ENCODE measurements around the gene B3GNT7.
"Not testable (repeated sequence)": the region's sequence is repeated elsewhere in the genome, so short reads cannot be mapped to it uniquely, and the experiment has no call there.

Gene B3GNT7

DNA sequence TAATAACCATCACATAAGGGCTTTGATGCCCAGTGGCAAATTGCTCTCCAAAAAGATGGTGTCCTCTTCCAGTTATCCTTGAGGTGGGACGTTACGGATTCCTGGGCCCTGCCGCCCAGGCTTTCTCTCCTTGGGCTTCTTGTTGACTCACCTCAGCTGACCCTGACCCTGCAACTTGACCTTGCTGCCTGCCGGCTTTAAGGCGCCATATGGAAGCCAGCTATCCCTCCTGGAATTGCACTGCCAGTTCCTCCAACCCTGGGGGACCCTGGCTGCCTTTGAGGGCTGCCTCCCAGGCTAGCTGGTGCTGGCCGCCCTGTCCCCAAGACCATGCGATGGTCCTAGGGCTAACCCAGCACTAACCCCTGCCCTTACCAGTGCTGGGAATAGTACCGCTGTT, 28.3 kb upstream of the B3GNT7 start:
- no peak for DNase-seq (ENCODE audit: low read depth)

DNA sequence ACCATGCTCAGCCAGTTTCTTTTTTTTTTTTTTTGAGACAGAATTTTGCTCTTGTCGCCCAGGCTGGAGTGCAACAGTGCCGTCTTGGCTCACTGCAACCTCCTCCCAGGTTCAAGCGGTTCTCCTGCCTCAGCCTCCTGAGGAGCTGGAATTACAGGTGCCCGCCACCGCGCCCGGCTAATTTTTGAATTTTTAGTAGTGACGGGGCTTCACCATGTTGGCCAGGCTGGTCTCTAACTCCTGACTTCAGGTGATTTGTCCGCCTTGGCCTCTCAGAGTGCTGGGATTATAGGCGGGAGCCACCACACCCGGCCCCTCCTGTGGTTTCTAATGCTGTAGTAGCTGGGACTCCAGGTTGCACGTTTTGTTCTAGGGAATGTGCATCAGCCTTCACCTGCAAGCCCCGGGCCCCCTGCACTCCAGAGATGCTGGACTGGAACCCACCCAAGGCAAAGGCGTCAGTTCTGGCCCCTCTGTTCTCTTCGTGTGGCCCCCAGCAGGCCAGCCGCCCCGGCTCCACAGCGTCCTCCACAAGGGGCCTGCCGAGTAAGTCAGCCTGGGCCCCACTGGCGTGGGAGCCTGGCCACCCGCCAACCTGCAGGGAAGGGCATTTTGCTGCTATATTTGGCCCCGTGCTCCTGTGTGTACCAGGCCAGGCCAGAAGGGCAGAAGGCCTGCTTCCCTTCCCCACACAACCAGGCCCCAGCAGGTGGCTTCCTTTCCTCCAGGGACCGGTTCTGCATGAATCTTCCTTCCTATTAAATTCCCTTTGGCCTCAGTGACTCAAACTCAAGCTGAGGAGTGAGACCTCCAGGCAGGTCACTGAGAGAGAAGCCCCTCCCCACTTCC, 25.7 kb upstream of the B3GNT7 start:
- no peak for DNase-seq (ENCODE audit: low read depth)

DNA sequence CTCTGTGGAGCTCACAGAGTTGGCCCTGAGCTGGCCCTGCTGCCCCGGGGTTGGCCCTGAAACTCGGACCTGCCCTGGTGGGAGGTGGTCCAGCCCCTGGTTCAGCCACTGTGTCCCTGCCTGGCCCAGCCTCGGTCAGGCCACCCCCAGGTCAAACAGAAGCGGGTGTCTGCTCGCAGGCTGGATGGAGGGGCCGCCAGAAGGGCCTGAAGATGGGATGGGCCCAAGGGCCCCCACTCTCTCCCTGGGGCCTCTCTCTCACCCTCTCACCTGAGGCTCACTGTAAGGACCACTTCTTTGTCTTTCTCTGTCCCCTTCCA, 25.1 kb upstream of the B3GNT7 start:
- DNase-seq (ENCODE audit: low read depth): no peak

DNA sequence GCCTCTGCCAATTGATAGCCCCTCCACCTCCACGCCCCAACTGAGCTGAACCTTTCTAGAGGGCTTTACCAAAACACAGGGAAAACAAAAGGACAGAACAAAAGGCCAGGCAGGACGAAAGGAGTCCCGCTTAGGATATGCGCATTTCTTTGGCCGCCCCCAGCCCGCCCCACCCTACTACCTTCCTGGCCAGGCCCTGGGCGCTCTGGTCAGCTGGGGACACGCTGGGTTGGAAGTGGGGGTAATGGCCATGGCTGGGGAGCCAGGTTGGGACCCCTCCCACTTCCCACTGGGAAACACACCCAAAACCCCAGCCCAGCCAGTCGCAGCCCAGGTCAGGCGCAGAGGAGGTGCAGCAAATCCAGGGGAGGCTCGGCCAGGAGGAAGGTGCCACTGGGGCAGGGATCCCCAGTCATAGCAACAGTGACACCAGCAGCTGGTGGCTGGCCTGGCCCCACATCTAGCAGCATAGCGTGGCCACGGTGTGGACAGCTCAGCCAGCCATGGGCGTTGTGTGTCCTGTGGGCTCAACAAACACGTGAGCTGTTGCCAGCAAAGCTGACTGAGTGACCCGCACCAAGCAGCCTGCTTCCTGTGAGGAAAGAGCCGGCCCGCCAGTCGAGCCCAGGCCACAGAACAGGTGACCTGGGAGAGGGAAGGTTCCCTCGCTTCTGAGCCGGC, 24.6 kb upstream of the B3GNT7 start:
- no peak for DNase-seq (ENCODE audit: low read depth)

DNA sequence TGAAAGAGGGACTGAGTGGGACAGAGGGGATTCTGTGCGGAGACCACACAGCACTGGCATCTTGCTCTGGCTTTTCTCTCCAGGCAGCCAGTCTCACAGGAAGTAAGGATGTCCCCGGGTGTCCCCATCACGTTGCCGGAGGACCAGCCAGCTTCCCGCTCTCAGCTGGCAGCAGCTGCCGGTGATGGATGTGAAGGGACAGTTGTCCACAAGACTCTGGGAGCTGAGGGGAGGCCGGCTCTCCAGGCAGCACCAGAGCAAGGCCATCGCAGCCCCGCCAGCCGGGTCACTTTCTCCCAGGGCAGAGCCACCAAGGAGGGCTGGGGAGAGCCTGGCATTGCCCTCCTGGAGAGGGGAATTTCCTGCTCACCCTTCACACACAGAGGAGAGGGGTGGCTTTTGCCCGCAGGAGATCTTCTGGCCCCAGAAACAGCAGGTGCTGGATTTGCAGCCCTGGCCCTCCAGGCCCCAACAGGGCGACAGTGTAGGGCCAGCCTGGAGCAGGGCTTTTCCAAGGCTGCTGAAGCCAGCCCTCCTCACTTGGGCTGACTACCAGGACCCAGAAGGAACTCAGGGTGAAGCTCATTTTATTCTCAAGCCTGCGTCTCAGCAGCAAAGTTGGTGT, 24.0 kb upstream of the B3GNT7 start:
- DNase-seq (ENCODE audit: low read depth): no peak

DNA sequence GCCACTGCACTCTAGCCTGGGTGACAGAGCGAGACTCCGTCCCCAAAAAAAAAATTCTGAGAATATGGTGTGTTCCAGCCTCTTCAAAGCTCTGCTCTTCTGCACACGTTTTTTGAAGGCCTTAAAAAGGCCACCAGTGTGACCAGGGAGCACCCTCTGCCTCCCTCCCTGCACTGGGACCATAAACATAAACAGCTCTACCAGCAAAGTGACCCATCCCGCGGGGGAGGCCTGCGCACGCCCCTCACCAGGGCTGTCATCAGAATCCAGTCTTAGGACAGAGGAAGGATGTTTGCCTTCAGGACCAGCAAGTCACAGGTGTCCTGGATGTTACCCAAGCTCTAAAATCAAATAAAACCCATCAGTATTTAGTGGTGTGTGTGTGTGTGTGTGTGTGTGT, 23.2 kb upstream of the B3GNT7 start:
- DNase-seq (ENCODE audit: low read depth): no peak

DNA sequence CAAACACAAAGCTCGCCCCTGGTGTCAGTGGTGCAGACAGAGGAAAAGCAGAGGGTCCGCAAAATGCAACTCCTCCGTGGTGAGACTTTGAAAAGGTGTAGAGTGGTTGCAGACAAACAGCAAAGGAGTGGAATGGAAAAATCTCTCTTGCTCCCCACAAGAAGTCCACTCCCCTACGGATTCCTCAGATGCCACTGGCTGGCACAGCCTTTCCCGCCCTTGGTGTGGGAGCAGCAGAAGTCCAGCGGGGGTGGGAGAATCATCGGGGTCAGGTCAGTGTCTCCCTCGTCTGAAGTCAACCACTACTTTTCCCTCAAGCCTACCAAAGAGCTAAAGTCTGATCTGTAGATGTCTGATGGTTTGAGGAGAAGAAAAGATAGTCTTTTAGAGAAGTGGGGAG, 22.3 kb upstream of the B3GNT7 start:
- DNase-seq (ENCODE audit: low read depth): no peak

DNA sequence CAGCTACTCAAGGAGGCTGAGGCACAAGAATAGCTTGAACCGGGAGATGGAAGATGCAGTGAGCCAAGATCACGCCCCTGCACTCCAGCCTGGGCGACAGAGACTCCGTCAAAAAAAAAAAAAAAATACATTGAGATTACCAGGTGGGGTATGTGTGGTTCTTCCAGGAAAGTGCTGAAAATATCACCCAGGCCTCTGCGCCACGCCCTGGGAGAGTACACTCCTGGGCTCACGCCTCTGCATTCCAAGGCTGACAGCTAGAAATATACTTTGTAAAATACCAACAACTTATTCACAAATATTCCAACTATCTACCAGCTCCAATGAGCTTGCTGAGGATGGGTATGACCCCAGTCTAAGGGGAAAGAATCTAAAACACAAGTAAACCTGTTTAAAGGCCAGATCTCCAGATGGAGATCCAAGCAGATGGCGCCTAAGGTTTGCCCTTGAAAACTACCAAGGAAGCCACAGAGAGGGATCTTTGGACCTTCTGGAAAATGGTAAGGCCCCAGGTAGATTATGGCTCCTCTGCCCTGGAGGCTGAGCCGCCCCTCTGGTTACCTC, 21.6 kb upstream of the B3GNT7 start:
- DNase-seq (ENCODE audit: low read depth): no peak

DNA sequence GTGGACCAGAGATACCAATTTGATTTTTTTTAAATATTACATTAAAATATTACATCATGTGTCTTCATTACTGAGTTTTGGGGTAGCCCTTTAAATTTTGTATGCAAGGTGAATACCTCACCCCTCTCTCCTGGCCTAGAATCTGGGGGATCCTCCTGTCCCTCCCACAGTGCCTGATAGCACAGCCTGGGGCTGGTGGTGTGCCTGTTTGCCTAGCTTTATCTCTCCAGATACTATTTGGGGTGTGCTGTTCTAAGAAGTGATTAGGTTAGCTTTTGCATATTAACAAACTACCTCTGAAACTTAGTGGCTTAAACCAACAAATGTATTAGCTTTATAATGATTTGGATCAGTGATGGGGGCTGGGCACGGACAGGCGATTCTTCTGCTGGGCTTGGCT, 20.7 kb upstream of the B3GNT7 start:
- no peak for DNase-seq (ENCODE audit: low read depth)

DNA sequence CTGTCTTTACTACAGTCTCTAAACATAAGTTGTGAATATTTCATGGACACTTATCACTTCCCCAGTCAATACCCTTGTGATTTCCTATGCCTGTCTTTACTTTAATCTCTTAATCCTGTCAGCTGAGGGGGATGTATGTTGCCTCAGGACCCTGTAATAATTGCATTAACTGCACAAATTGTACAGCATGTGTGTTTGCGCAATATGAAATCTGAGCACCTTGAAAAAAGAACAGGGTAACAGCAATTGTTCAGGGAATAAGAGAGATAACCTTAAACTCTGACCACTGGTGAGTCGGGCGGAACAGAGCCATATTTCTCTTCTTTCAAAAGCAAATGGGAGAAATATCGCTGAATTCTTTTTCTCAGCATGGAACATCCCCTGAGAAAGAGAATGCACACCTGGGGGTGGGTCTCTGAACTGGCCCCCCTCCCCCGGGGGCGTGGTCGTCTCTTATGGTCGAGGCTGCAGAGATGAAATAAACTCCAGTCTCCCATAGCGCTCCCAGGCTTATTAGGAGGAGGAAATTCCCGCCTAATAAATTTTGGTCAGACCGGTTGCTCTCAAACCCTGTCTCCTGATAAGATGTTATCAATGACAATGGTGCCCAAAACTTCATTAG, 19.4 kb upstream of the B3GNT7 start:
- DNase-seq (ENCODE audit: low read depth): not testable (repeated sequence)

DNA sequence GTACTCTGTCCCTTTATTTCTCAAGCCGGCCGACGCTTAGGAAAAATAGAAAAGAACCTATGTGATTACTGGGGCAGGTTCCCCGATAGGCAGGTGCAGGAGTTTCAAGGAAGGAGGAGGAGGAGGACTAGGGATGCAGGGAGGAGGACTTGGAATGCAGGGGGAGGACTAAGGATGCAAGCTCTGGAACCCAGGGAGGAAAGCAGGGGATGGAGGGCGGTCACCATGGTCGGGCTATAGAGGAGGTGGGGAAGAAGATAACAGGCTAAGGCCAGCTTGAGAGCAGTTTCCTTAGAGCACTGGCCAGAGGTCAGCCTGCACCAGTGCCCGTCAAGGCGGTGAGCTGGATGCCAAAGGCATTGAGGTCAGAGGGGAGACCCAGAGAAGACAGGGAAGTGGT, 18.7 kb upstream of the B3GNT7 start:
- no peak for DNase-seq (ENCODE audit: low read depth)

DNA sequence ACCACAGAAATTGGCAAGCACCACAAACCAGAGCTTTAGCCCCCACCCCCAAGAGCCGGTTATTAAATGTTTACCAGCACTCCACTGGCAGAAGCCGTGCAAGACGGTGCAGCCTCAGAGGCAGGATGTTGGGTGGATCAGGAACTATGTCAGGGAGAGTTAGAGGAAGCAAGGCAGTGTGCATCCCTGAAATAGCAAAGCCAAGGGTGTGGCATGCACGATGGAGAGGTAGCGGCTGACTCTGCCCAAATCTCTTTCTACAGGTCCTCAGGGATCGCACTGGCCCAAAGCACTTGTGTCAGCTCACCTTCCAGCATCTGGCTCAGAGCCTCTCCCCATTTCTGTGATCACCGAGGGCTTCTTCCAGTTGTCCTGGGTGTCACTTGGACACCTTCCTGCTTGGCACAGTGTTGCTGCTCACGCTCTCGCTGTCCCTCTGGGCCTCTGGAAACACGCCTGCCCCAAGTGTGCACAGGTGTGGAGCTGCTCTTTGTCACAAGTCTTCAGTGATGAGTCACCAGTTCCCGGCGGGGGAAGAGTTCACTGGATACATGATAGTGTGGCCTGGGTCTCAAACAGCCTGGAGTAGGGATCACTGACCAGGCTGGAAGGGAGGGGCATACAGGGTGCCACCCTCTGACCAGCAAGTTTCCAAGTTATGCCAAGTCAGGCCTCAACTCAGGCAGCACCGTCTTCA, 17.3 kb upstream of the B3GNT7 start:
- DNase-seq (ENCODE audit: low read depth): no peak

DNA sequence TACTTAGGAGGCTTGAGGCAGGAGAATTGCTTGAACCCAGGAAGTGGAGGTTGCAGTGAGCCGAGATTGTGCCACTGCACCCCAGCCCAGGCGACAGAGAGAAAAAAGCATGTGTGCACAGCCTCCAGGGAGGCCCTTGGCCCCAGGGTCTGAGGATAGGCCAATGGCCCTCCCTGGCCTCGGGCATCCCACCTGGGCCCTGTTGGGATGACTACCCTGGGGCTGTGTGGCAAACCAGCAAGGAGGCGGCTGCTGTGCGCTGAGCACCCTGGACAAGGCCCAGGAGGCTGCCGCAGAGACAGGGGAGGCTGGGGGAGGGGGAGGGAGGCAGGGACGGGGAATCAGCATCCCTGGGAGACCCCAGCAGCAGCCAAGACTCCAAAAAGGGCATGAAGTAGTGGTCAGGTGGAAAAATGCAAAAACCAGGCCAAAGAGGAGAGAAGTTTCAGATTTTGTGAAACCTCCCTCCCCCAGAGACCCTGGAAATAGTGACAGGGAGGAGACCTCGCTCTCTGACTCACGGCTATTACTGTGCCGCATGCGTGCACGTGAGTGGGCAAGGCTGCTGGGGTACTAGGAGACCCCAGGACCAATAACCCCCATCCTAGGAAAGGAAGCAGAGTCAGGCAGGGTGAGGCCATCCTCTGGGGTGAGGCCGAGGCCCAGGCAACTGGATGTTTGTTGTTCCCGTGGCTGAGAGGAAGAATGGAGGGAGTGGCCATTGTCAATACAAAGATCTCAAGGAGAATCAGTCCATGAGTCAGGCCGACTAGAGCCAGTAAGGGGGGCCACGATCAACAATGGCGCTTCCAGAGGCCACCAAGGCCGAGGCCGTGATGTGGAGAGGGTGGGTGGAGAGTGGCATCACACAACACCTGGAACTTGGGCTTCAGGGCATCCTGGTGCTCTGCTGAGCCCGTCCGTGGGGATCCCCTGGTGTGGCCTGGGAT, 16.0 kb upstream of the B3GNT7 start:
- DNase-seq (ENCODE audit: low read depth): no peak

DNA sequence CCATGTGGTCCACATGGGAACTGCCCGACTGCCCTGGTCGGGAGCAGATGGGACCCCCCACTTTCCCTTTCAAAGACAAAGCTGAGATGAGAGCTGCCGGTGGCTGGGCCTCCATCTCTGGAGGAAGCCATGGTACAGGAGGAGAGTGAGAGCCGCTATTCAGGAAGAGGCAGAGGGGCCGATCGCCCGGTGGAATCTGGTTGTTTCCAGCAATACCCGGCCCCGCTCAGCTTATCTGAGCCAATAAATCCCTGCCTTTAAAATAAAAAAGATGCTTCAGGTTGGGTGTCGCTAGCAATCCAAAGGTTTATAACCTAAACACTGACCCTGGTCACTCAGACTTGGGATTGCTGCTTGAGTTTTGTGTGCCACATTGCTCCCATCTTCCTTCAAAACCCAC, 15.2 kb upstream of the B3GNT7 start:
- no peak for DNase-seq (ENCODE audit: low read depth)

DNA sequence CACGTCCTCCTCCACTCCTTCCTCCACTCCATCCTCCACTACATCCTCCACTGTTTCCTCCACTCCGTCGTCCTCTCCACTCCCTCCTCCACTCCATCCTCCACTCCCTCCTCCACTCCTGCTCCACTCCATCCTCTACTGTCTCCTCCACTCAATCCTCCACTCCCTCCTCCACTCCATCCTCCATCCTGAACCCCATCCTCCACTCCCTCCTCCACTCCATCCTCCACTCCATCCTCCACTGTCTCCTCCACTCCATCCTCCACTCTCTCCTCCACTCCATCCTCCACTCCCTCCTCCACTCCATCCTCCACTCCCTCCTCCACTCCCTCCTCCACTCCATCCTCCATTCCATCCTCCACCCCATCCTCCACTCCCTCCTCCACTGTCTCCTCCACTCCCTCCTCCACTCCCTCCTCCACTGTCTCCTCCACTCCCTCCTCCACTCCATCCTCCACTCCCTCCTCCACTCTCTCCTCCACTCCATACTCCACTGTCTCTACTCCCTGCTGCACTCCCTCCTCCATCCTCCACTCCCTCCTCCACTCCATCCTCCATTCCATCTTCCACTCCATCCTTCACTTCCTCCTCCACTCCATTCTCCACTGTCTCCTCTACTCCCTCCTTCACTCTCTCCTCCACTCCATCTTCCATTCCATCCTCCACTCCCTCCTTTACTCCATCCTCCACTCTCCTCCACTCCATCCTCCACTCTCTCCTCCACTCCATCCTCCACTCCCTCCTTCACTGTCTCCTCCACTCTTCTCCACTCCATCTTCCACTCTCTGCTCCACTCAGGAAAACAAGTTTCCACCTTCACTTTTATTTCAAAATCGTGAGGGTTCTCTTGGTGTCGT, 14.3 kb upstream of the B3GNT7 start:
- DNase-seq (ENCODE audit: low read depth): no peak

DNA sequence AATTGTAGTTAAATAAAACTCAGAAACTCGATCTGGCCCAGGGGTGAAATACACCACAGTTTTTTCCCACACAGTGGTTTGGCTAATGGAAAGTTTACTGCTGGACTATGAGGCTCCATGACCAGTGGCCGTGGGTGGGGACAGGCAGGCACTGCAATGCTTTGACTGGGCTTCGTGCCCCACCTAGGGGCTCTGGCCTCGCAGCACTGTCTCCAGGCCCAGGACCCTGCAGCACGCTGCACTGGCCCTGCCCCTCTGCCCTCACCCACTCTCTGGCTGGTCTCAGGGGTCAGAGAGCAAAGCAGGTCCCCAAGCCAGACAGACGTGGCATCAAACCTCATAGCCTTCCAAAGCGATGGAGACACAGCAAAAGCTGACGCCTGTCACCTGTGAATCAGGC, 13.4 kb upstream of the B3GNT7 start:
- DNase-seq (ENCODE audit: low read depth): no peak

DNA sequence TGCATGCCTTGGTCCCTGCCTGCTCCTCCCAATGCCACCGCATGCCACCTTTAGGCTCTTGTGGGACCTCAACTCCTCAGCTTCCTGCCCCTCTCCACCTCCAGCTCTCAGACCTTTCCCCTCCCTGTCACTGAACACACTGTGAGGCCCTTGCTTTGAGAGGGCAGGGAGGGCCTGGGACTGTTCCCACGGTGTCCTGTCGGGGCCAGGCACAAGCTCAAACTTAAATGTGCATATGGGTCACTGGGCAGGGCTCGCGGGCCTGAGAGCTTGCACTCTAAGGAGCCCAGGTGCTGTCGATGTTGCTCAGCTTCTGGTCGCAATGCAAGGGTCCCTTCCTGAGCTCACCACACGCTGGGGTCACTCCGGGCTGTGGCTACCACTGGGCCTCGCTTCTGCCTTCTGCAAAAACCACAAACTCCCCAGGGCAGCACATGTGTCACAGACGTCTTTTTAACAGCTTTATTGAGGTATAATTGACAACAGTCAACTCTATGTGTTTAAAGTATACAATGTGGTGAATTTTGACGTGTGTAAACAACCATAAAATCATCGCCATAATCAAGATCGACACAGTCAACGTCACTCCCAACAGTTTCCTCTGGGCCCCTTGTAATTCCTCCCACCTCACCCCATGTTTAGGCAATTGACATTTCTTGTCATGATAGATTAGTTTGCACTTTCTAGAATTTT, 11.9 kb upstream of the B3GNT7 start:
- no peak for DNase-seq (ENCODE audit: low read depth)

DNA sequence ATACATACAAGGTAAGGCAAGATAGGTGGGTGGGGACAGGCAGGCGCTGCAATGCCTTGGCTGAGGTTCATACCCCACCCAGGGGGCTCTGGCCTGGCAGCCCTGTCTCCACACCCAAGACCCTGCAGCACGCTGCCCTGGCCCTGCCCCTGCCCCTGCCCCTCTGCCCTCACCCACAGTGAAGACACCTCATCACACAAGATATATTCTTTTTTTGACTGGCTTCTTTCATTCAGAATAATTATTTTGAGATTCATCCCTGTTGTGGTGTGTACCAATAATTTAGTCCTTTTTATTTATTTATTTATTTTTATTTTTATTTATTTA, 11.4 kb upstream of the B3GNT7 start:
- no peak for DNase-seq (ENCODE audit: low read depth)

DNA sequence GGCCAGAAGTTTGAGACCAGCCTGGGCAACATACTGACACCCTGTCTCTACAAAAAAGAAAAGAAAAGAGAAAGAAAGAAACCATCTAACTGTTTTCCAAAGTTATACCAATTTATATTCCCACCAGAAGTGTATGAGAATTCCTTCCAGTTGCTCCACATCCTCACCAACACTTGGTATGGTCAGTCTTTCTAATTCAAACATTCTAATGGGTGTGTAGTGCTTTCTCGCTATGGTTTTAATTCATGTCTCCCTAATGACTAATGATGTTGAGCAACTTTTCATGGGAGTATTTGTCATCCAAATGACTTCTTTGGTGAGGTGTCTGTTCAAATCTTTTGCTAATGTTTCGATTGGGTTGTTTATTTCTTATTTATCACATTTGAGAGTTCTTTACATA, 10.5 kb upstream of the B3GNT7 start:
- DNase-seq (ENCODE audit: low read depth): no peak

DNA sequence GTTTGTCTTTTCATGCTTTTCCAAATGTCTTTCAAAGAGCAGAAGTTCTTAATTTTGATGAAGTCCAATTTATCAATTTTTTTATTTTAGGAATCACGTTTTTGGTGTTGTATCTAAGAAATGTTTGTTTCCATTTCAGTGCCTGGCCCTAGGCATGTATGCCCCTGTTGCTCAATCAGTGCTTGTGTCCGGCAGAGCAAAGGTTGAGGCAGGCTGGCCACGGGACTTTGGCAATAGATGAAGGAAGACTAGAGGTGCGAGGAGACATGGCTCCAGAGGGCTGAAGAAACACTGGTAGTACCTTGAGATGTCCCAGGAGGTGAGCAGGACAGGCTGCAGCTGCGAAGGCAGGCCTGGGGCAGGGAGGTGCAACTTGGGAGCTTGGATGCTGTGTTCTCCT, 10.1 kb upstream of the B3GNT7 start:
- DNase-seq (ENCODE audit: low read depth): no peak

Data from stimulated activated CD8-positive, alpha-beta memory T cell treated with anti-CD3 and anti-CD28 coated beads, Interleukin-4, amount 100 ng/mL, for 24 hours (primary cell).